SH-SY5Y (cell line): Measurements from ENCODE around the gene STK32C.

Experiments
- GATA2 ChIP-seq: IDR thresholded peaks from 2 replicates; pipeline ENCODE4 v1.6.1; 2011; ENCODE audit warnings: mild to moderate bottlenecking, low read depth, low read length
- GATA3 ChIP-seq: IDR thresholded peaks from 2 replicates; pipeline ENCODE4 v1.6.1; 2011; ENCODE audit warnings: low read depth, mild to moderate bottlenecking, low read length, moderate library complexity

DNA sequence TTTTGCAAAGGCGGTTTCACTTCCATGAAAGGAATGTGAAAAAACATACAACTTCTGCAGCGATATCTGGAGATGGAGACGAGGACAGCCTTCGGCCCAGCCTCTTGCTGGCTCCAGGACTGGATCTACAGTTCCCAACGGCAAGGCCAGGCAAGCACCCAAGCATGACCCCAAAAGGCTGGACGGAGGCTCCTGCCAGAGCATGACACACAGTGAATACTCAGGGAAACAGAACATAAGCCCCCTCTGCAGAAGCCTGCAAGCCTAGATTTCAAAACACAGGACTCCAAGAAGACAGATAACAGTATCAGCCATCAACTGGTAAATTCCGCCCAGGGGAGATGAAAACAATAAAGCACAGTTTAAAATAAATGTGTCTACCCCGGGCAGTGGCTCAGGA, 21.0 kb upstream of the STK32C start:
- 0 out of 2 replicates have a peak, but pooled peaks have one; percentile 38 for TF ChIP-seq GATA2
- TF ChIP-seq GATA3, result no peak
